Left forelimb (tissue), 1 donor: ENCODE data around the gene SMARCD3.

Experiments used
- DNase-seq: peaks from one replicate; pipeline ENCODE4 v3.0.0-alpha.2; 2018; ENCODE audit warnings: low spot score

Gene SMARCD3

DNA sequence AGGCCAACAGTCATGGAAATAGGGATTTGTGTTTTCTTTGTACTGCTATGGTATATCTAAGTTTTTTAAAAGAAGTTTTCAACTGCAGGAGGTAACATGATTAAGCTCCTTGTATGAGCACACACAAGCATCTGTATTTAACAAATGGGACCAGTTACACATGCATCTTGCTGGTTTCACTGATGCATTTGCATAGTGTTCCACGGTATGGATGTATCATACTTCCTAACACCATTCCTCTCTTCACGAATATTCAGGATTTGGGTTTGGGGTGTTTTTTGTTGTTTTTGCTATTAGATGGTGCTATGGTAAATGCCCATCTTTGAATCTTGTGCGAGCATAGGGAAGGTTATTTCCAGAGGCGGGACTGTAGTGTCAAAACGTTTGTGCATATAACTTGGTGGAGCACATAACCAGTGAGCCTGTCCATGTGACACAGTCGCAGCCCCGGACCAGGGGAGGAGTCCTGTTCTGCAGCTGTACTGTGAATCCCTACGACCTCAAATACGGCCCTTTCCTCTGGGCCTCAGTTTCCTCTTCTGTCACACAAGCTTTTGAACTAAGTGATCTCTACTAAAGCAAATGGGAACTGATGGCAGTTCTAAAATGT, 40.1 kb downstream of the SMARCD3 start:
- no peak for DNase-seq

- no peak for DNase-seq
Measured at GRCh38 chr7:151207804-151208203, 40.7 kb downstream of the SMARCD3 start.

DNA sequence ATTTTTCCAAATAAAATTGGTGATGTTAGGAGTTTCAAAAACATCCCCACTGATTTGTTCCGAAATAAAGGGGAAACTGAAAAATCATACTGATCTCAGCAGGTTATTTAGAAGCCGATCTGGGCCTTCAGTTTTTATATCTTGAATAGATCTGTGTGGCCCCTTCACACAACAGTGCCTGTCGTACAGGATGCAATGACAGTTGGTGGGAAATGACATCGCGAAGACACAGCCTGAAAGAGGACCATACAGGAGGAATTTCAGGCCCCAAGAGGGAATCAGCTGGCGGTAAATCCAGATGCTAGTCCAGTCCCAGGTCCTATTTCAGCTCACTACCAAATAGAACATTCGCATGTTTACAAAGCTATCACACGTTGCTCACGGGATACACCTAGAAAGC, 41.2 kb downstream of the SMARCD3 start:
- DNase-seq, result no peak

DNA sequence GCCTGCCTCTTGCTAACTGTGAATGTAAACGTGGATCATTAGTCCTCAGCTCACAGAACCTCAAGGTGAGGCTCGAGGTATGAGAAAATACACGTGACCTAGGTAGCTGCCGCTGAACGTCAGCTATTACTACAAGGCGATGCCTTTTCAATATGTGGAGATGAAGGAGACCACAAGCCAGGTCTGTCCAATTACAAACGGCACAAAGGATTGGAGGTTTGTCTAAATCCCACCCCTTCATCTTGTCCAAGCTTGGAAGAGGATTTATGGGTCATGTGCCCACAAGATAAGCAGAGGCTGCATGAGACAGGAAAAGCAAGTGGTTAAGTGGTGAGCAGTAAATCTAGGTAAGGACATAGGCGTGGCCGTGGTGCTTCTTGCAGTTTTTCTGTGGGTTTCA, 41.6 kb downstream of the SMARCD3 start:
- DNase-seq, result no peak

DNA sequence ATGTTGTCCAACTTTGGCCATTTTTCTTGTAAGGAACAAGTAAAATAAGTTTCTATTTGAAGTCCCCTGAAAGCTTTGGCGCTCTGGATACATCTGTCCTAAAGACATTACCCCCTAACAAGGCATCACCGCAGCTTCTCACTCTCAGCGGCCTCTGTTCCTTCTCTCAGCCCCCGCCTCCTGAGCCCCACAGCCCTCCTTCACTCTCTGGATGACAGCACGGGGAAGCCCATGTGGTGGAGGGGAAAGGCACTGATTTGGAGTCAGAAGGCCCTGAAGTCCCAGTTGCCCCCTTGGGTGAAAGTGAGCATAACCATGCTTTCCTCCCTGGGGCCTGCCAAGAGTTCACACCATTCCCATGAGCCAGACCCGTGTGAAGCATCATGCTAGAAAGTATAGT, 42.8 kb downstream of the SMARCD3 start:
- DNase-seq, result no peak

GRCh38 chr7:151204383-151205032, 44.0 kb downstream of the SMARCD3 start:
- no peak for DNase-seq

DNA sequence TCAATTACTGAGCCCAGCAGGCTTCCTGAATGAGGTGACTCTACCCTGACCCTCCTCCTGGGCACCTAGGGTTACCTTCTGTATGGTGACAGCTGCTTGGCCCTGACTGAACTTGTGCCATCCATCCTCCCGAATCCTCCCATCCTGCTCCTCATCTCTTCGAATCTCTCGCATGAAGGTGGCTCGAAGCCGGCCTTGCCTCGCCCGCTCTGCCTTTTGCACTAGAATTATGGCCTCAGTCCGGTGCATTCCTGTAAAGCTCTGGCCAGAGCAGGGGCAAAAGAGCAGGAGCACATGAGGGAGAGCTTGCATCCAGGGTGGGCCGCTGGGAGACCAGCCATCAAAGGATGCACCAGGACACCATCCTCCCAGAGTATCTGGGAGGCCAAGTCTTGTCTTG, 45.7 kb downstream of the SMARCD3 start:
- DNase-seq, result no peak

DNA sequence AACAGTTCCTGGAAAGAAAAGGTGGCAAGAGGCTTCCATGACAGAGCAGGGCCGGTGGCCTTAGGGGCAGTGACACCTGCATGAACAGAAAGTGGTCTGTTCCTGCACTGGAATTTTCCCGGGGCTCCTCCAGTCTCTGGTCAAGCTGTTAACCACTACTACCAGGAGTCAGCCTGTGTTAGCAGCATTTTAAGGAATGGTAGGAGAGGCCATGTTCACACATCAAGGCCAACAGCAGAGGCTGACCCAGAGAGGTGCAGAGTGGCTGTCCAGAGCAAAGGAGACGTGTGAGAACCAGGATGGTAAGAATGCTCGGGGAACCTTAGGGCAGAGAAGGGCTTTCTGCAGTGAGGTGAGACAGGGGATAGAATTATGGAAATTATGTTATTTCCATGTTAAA, 46.7 kb downstream of the SMARCD3 start:
- DNase-seq, result no peak

DNA sequence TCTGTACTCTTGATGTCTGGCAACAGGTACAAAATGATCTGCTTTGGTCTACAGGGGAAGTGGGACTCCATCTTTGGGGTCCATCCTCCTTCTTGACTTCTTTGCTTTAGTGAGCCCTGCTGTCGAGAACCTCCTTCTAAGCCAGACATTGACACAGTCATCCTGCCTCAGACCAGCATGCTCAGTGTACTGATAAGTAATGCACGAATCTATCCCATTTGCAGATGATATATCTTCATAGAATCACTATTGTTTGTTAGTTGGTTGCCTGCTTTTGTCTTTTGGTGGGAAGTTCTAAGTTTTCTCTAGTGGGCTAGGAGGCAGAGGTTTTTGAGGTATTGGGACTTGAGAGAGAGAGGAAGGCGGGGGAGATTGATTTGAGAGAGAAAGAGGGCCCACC, 47.1 kb downstream of the SMARCD3 start:
- DNase-seq, result no peak

GRCh38 chr7:151198945-151199848, 49.3 kb downstream of the SMARCD3 start:
- DNase-seq, result no peak

- DNase-seq, result no peak
Measured at GRCh38 chr7:151197932-151198331, 50.6 kb downstream of the SMARCD3 start.

DNA sequence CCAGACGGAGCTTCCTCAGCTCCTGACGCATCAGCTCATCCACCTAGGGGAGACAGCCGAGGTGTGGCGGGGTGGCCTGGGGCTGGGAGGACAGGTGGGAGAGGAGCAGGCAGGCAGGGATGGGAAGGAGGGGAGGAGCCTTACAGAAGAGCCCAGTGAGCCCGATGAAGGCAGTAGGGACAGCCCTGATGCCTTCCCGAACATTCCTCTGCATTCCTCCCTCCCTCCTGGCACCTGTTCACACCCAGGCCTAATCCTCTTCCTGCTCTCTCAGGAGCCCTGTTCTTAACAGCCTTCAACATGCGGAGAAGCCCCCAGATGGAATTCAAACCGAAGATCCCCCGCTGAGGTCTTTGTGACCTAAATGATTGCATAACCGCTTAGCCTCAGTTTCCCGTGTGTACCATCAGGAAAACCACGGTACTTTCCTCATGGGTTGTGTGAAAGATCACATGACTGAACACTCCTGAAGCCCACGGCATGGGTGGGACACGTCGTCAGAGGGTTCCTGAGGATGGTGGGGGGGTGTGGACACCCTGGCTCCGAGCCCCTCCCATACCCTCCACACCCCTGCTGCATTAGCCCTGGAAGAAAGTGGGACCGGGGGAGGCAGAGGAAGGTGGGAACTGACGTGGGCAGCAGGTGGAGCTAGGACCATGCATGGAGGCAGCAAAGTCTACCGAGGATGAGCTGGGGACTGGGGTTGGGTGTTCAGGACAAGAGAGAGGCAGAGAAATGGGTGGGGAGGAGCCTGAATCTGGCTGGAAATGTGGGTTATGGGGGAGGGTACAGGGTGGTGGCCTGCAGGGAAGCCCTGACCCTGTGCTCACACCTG, 52.7 kb downstream of the SMARCD3 start:
- no peak for DNase-seq

DNA sequence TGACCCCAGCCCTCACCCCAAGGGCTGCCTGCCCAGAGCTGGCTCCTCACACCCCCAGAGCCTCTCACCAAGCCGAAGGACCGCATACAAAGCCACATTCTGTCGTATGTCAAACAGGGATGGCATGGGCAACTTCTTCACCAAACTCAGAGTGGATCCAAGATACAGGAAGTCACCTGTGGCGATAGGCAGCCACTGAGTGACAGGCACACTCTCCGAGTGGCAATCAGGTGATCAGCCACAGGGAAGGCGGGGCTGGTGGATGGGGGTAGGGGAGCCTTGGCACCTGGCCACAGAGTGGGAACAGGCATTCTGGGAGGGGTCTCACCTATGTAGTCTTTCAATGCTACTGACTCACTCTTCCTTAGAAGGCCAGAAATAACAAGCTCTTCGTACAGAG, 54.3 kb downstream of the SMARCD3 start:
- no peak for DNase-seq

DNA sequence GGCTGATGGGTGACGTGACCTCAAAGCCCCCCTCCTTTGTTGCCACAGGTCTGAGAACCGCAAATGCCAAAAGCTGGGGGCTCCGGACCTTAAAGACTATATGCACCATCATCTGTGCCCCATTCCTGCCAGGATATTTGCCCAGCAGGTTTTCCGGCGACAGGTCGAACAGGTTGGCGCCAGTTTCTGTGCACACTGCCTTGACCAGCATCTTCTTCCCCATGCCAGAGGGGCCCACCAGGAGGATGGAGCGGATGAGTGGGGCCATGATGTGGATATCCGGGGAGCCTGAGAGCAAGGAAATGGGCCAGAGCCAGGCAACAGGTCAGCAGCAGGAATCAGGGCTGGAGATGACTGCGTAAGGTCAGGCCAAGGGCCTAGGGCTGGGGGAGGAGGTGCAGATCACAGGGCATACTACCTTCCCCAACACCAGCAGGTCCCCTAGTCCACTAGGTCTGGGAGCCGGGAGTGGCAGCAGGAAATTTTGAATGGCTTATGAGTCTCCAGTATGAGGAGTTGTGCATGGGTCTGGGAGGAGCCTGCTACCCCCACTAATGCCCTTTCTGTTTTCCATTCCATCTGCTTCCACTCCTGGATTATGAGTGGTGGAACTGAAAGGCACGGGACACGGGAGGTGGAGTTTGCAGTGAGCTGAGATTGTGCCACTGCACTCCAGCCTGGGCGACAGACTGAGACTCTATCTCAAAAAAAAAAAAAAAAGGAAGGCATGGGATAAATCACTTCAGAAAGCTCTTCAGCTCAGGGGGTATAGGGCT, 55.1 kb downstream of the SMARCD3 start:
- no peak for DNase-seq

DNA sequence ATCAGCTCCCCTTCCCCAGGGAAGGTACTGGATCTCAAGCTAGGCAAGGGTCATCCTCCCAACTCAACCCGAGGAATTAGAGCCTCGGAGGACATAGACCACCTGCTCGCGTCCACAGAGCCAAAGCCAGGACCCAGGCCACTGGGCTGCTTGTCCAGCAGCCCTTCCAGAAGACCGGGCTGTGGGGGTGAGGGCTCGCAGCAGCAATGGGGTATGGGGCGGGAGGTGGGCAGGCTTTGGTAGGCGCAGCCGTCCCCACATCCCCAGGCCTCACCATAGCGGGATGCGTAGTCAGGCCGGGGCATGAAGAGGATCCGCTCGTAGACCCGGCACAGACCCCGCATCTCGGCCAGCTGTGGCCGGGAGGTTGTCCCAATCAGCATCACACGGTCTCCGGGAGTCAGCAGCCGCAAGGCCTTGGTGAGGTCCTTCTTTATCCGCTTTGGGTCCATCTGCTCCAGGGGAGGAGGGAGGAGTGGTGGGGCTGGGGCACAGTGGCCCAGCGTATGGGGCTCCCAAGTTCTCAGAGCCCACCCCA, 56.4 kb downstream of the SMARCD3 start:
- DNase-seq, result no peak

DNA sequence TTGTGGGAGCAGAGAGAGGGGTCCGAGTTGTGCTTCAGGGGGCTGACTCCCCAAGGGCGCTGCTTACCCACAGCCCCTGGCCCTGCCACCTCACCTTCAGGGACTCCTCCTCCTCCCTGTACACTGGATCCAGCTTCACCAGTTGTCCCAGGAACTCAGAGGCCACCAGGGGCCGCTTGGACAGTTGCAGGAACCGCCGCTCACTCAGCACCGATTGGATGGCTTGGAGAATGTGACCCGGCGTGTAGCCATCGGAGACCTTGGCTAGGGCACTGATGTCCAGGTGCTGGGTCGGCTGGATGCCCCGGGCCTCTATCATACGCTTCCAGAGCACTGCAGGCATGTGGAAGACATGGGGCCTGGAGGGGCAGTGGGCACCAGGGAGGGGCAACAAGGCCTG, 57.0 kb downstream of the SMARCD3 start:
- DNase-seq, result no peak

DNA sequence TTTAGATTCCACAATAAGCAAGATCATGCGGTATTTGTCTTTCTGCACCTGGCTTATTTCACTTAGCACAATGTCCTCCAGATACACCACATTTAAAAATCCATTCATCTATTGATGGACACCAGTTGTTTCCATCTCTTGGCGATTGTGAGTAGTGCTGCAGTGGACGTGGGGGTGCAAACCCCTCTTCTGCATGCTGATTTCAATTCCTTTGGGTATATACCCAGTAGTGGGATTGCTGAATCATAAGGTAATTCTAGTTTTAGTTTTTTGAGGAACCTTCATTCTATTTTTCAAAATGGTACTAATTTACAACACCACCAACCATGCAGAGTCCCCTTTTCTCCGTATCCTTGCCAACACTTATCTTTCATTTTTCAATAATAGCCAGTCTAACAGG, 59.5 kb downstream of the SMARCD3 start:
- DNase-seq, result no peak
